ENCODE measurements around the gene TTC9B. TPM values are rescaled to one million over a fixed set of nuclear protein-coding genes. Genes with fewer than 3 reads are reported as not detected.

TTC9B gene
- total and polyA plus RNA-seq, 10 donors: not detected

GRCh38 chr19:40213251-40213829 is 4.8 kb downstream of the TTC9B start:
- no peak for TF ChIP-seq POLR2A (IDR thresholded peaks at IDR 0.05)
- TF ChIP-seq, protein P1, sequence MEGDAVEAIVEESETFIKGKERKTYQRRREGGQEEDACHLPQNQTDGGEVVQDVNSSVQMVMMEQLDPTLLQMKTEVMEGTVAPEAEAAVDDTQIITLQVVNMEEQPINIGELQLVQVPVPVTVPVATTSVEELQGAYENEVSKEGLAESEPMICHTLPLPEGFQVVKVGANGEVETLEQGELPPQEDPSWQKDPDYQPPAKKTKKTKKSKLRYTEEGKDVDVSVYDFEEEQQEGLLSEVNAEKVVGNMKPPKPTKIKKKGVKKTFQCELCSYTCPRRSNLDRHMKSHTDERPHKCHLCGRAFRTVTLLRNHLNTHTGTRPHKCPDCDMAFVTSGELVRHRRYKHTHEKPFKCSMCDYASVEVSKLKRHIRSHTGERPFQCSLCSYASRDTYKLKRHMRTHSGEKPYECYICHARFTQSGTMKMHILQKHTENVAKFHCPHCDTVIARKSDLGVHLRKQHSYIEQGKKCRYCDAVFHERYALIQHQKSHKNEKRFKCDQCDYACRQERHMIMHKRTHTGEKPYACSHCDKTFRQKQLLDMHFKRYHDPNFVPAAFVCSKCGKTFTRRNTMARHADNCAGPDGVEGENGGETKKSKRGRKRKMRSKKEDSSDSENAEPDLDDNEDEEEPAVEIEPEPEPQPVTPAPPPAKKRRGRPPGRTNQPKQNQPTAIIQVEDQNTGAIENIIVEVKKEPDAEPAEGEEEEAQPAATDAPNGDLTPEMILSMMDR (IDR thresholded peaks at IDR 0.05 in 8 of 11, conservative IDR thresholded peaks at IDR 0.05 in 3 of 11): no peak
- TF ChIP-seq POLR2AphosphoS5 (IDR thresholded peaks at IDR 0.05): no peak
- DNase-seq: no peak

GRCh38 chr19:40210889-40211288 is 7.3 kb downstream of the TTC9B start:
- DNase-seq: no peak
- TF ChIP-seq POLR2A (IDR thresholded peaks at IDR 0.05): no peak
- TF ChIP-seq, protein P1 (IDR thresholded peaks at IDR 0.05 in 8 of 11, conservative IDR thresholded peaks at IDR 0.05 in 3 of 11): no peak
- no peak for TF ChIP-seq POLR2AphosphoS5 (IDR thresholded peaks at IDR 0.05)
- intact Hi-C loops (cut with DNase I; ENCODE audit: low total_unique reads): no loop called here
- Histone ChIP-seq H3K9me3 (no peaks in the 10 kb centered on the region), H3K27ac (no peak overlapping the region), H3K27me3 (replicated peaks in 1 of 7) (peaks cover 0 to 9% (median 2%) of the 10 kb centered on the region in 7 donors), H3K36me3 (peaks cover 0 to 70% (median 34%) of the 10 kb centered on the region in 6 donors), H3K4me1 (no peaks in the 10 kb centered on the region), H3K4me3 (no peak overlapping the region)
- WGBS, 5 donors: 91 to 98% (median 93%) methylated on average over 5 of the region's 5 CpGs

More at GRCh38 chr19:40213251-40213829, 4.8 kb downstream of the TTC9B start:
- H3K4me1 ChIP-seq: peaks cover 0 to 15% (median 10%) of the 10 kb centered on the region in 6 donors
- no peak overlapping the region for H3K27ac ChIP-seq
- intact Hi-C loops (cut with DNase I; ENCODE audit: low total_unique reads): no loop called here
- no peaks in the 10 kb centered on the region for H3K9me3 ChIP-seq
- 91 to 95% (median 92%) methylated on average over 11 to 53 of the region's 53 CpGs for WGBS, 5 donors
- H3K27me3 ChIP-seq (replicated peaks in 1 of 7): peaks cover 6 to 34% (median 26%) of the 10 kb centered on the region in 7 donors
- H3K36me3 ChIP-seq: peaks cover 0 to 58% (median 33%) of the 10 kb centered on the region in 6 donors
- no peak overlapping the region for H3K4me3 ChIP-seq

GRCh38 chr19:40208602-40209001 is 9.6 kb downstream of the TTC9B start:
- no peaks in the 10 kb centered on the region for H3K9me3 ChIP-seq
- no peak for DNase-seq
- no peaks in the 10 kb centered on the region for H3K27me3 ChIP-seq (replicated peaks in 1 of 7)
- H3K27ac ChIP-seq: no peak overlapping the region
- 94 to 98% (median 96%) methylated on average over 5 of the region's 5 CpGs for WGBS, 5 donors
- H3K4me1 ChIP-seq: no peaks in the 10 kb centered on the region
- H3K4me3 ChIP-seq: no peak overlapping the region
- intact Hi-C loops (cut with DNase I; ENCODE audit: low total_unique reads): no loop called here
- peaks cover 0 to 83% (median 42%) of the 10 kb centered on the region in 6 donors for H3K36me3 ChIP-seq
- TF ChIP-seq, protein P1 (IDR thresholded peaks at IDR 0.05 in 8 of 11, conservative IDR thresholded peaks at IDR 0.05 in 3 of 11): no peak
- TF ChIP-seq POLR2AphosphoS5 (IDR thresholded peaks at IDR 0.05) (no peak), POLR2A (IDR thresholded peaks at IDR 0.05) (no peak)

DNA sequence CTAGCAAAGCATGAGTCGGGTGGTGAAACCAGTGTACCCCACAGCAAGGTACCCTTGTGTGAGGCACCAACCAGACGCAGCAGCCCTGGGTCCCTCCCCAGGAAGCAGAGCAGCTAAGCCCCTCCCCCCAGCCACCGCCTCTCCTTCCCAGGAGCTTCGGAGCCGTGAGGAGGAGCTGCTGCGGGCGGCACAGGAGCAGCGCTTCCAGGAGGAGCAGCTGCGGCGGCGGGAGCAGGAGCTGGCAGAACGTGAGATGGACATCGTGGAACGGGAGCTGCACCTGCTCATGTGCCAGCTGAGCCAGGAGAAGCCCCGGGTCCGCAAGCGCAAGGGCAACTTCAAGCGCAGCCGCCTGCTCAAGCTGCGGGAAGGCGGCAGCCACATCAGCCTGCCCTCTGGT is 12.4 kb downstream of the TTC9B start:
- no peak for DNase-seq
- no peak overlapping the region for H3K4me3 ChIP-seq
- no peak for TF ChIP-seq POLR2A (IDR thresholded peaks at IDR 0.05)
- TF ChIP-seq, protein P1 (IDR thresholded peaks at IDR 0.05 in 8 of 11, conservative IDR thresholded peaks at IDR 0.05 in 3 of 11): no peak
- TF ChIP-seq POLR2AphosphoS5 (IDR thresholded peaks at IDR 0.05): no peak
- 94 to 98% (median 96%) methylated on average over 17 to 21 of the region's 21 CpGs for WGBS, 5 donors
- no peaks in the 10 kb centered on the region for H3K27me3 ChIP-seq (replicated peaks in 1 of 7)
- no peak overlapping the region for H3K27ac ChIP-seq
- H3K9me3 ChIP-seq: no peaks in the 10 kb centered on the region
- intact Hi-C loops (cut with DNase I; ENCODE audit: low total_unique reads): no loop called here
- no peaks in the 10 kb centered on the region for H3K4me1 ChIP-seq
- H3K36me3 ChIP-seq: peaks cover 0 to 84% (median 31%) of the 10 kb centered on the region in 6 donors

Data from spleen (tissue), 11 donors.